Measurements from ENCODE around the gene BCL2A1.
"Not testable (repeated sequence)": the region's sequence is repeated elsewhere in the genome, so short reads cannot be mapped to it uniquely, and the experiment has no call there.

Gene BCL2A1

DNA sequence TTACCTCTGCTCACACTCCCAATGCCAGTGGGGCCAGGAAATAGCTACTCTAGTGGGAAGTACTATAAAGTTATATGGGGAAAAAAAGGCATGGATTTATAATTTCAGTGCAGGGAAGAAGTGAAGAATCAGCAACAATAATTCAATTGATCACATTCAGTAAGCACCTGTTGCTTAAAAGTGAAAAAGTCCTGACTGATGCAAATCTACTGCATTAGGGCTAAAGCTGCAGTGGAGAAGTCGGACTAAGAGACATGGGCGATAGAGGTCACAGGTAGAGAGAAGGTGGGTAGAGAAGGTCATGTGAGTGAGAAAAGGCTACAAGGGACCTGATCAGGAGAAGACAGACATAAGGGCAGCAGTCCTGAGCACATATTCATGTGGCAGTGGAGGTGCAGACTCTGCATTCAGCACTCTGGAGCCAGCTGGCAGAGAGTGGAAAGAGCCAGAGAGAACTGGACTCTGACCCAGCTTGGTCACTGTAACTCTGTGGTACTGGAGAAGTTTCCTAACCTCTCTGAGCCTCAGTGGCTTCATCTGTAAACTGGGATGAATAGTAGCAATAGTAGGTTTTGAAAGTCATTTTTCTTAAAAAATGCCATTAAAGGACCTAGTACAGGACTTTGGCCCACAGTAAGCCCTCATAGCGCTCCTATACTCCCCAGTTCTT is 17.6 kb upstream of the BCL2A1 start:
- DNase-seq, result no peak

DNA sequence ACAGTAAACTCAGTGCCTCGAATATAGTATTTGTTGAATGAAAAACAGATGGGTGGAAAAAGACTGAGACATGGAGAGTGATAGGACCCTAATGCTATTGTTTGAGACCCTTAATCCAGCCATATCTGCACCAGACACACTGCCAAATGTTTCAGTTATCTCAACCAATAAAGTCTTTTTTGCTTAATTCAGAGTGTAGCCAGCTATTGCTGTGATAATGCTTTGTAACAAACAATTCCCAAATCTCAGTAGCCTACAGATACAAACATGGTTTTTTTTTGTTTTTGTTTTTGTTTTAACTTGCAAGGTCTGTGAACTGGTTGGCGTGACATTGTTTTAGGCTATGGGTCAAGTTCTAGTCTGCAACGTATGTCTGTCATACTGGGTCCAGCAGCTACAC is 17.0 kb upstream of the BCL2A1 start:
- no peak for DNase-seq

DNA sequence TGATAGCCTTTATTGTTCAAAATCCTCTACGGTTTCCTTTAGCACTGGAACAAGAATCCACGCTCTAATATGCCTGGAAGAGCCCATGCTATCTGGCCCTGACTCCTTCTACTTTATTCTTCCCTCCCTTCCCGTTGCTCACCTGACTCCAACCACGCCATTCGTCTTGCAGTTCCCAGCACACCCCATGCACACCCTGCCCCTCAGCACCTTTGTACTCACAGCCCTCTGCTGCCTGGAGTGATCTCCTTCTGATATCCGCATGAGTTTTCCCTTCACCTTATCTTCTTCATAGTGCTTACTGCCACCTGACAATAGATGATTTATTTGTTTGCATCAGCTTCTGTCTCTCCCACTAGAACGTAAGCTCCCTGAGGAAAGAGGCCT is 16.6 kb upstream of the BCL2A1 start:
- no peak for DNase-seq

DNA sequence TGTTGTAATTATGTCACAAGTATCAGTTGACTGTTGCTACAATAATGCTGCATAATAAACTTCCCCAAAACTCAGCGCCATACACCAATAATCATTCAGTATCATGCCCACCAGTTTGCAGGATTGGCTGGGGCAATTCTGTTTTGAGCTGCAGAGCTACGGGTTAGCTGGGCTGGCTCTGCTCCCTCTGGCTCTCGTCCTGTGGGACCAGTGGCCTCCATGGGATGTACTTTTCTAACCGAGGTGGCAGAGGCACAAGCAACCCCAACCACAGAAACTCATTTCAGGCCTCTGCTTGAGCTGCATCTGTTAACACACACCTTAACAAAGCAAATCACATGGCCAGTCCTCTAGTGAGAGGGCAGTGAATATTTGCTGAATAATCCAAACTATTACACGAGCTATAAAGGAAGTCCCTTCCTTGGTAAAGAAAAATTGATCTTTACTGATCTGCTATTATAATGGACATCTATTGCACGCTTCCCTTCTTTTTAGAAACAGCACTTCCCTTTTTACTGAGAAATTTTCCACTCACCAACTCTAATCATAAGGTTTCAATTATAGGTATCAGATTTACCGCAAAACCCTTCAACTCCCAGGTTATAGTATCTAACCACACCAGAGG is 10.9 kb upstream of the BCL2A1 start:
- DNase-seq, result no peak

DNA sequence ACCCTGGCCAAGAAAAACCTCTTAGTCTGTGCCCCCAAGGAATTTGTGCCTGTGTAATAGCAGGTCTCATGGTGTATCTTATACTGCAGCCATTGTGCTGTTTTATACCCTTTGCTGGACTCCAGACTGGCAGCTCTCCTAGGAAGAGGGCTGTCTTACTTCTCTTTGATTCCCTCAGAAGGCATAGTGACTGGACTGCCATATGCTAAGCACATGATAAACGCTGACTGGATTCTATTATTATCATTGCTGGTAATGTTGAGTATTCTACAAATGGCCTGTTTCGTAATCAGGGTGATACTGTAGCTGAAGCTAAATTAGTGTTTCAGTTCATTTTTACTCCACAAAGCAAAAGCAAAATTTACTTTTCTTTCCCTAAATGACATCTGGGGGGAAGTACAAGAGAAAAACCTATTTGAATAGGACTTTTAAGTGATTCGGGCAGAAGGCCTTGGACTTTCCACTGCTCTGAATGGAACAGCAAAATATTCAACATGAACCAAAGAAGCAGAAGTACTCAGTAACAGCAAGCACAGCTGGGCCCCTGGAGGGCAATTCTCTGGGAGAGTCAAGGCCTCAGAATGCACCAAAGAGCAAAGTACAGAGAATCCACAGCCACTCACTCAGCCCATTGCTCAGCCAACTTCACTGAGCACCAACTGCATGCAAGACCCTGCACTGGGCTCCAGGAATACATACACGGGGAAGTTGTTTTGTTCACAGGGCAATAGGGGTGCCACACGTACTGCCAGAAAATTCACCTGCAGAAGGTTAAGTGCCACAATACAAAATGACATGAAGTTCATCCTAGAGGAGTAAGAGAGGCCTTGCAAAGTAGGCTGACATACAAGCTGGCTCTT is 7.9 kb upstream of the BCL2A1 start:
- peak; percentile 24 for DNase-seq

DNA sequence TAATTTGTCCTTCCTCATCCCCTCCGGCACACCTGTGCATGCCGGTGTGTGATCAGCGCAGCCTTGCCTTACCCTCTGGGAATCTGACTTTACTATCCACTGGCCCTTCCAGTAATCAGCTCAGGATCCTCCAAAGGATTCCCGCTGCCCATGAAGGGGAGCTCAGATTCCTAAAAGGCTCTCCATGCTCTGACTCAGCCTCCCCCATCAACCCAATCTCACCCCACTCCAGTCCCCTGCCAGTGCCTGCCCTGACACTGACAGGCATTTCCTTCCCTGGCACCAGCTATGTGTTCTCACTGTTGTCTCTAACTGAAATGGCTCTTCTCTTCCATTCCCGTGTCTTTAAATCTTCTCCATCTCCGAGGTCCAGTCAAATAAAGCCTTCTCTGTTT is 7.3 kb upstream of the BCL2A1 start:
- DNase-seq, result no peak

DNA sequence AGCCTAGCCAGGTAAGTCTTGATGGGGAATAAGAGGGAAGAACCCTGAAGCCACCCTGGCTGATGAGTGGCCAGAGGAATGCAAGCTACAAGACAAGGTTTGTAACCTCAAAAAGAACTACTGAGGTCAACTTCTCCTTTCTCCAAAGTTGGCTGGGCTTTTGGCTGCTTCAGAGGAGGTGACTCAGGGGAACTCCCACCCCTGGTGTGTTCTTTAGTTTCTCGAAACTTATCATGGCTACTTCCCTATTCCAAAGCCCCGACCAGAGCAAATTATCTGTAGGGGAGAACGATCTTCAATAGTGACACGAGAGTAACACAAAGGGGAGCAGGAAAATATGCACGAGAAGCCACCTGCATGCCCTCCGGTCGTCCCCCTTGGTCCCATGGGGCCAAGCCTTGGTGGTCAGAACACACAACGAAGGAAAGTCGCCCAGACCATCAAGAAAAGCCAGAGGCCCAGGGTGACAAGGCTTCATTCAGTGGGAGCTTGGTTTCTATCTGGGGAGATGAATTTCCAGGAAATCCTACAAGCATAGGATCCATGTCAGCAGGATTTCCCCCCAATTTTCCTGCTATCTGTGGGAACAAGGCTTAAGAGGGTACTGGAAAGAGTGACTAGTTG is 6.5 kb upstream of the BCL2A1 start:
- DNase-seq, result peak; percentile 26

DNA sequence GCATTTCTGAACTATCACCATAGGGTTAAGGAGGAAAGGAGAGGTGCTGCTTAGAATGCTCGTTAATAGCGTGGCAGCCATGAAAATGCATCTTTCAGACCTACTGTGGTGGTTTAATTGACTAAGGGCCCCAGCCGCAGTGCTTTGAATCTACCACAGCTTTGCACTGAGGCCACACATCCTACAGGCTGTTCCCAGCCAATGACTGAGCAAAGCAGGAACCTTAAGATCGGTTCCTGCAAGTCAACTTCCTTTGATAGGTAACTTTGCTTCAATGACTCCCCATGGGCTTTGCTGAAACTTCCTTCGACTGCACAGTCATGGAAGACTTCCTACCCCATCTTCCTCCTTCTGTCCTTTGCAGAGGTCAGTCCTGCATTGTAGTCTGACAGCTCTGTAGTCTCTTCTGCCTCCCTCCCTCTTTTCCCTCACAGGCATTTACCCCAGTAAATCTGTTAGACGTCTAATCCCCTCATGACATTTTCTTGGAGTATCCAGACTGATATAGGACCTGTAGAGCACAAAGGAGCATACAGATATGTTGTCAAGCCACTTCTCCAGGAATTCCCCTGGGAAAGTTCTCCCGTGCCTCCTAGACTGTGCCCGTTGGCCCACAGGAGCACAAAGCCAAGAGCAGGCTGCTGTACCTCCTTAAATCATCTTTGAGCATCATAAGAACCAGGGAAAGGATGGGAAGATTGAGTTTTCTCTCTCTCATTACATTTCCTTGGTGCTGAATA is 2.6 kb upstream of the BCL2A1 start:
- DNase-seq, result no peak

DNA sequence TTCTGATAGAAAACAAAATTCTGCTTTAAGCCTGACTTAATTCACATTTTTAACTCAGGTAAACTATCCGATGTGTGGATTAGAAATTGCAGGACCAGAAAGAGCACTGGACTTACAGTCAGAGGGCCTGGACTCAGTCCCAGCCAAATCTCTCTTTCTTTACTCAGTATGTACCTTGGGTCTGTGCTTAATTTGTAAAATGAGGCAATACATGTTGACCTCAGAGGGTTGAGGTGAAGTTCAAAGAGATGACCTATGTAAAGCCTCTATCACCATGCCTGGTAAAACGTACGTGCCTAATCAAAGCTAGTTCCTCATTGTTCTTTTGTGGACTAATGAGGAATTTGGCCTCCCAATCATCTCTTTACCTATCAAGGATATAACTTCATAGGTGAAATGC is 1.9 kb upstream of the BCL2A1 start:
- DNase-seq, result no peak

DNA sequence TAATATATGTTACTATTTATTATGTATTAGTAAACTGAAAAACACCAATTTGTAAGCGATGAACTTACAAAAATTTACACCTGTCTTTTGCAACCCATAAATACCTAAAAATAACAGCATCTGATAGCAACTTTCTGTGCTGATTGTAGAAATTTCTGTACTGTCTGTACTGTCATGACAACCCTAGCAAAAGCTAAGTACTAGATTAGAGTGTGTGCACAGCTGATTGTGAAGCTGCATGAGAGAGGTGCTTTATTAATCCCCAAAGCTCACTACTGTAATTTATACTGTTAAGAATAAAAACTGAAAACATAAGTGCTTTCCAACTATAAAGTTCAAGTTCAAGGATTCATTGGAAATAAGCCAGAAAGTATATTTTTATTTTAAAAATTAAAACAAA is 815 bp downstream of the BCL2A1 start:
- DNase-seq, result no peak

DNA sequence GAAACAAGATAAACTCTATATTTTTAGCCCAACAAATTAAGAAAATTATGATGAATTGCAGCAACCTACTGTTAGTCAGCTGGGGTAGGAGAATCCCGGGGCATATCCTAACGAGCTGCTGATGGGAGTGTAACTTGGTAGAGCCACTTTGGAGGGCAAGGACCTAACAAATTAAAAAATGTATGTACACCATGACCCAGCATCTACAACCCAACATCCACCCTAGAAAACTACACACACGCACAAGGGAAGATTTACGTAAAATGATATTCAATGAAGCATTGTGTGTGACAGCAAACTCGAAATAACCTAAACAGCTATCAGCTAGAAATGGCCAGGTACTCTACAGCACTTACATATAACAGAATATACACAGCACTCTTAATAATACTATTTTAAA is 1.9 kb downstream of the BCL2A1 start:
- DNase-seq, result no peak

DNA sequence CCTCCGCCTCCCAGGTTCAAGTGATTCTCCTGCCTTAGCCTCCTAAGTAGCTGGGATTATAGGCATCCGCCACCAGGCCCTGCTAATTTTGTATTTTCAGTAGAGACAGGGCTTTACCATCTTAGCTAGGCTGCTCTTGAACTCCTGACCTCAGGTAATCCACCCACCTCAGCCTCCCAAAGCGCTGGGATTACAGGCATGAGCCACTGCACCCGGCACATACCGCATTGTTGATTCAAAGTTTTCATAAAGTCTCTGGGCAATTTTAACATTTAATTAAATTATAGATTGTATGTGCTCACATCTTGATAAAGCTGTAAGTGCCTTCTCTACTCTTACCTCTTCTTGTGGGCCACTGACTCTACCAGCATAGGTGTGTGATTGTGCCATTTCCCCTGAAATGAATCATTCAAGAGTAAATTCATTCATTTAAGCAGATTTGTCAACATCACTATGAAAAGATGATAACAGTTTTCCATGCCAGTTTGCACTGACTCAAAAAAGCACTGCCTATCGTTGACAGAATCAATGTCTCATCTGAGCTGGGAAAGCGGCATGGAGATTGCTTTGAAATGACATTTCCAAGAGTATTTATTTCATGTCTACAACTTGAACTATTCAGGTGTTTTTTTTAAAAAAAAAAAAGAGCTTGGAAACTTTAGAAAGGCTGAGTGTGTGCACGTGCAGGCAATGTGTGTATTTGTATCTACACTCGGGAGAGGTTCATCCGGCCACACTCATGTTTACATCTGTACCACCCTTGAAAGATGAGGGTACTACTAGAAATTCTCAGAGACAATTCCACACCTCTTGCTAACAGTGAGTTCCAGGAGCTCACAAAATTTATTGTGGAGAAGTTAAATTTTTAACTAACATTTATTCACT is 3.5 kb downstream of the BCL2A1 start:
- peak; percentile 23 for DNase-seq

DNA sequence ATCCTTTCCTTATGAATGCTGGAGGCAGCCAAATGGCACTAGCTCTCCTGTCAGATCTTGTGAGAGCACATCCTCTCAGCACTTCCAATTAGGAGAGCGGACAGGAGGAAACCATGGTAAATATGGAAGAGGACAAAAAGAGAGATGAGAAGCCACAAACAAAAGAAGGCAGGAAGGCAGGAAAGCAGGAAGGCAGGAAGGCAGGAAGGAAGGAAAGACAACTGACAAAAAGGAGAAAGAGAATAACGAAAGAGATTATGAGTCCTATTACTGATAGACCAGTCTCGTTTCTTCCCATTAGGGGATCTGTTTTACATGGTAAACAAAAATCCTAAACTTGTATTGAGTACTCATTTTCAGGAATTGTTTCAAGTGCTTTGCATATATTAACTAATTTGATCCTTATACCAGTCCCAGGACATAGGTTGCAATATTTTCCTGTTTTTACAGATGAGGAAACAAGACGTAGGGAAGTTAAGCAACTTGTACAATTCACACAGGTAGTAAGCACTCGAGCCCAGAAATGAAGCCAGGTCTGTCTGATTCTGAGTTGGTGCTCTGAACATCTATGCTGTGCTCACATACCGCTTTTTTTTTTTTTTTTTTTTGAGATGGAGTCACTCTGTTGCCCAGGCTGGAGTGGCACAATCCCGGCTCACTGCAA is 4.2 kb downstream of the BCL2A1 start:
- DNase-seq, result no peak

DNA sequence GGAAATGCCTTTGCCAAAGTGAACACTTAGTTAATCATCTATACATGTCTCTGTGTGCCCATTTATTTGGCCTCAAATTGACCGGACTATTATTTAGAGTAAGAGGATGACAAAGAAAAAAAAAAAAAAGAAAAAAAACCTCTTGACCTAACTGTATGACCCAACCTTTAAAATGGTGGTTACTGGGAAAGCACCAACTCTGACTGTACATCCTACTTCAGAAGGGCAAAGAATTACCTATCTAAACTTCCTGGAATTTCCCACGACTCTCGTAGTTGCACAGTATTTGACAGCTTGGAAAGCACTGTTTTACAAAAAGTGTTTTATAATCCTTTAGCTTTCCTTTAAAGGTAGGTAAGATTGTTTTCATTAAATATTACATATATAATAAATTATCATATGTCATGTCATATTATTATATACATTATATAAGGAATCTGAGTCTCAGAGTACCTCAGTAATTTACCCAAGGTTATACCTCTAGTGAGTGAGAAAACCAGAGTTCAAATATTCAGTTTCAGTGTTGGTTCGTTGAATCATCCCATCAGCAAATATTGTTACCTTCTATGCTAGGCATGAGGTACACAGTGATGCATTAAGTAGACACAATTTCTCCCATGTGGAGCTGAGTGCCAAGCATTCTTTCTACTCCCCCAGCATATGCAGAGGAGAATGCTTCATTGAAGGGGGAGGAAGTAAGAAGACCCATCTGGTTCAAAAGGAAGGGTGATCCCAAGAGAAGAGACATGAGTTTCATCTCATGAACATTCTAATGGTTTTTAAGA is 5.0 kb downstream of the BCL2A1 start:
- peak; percentile 51 for DNase-seq

DNA sequence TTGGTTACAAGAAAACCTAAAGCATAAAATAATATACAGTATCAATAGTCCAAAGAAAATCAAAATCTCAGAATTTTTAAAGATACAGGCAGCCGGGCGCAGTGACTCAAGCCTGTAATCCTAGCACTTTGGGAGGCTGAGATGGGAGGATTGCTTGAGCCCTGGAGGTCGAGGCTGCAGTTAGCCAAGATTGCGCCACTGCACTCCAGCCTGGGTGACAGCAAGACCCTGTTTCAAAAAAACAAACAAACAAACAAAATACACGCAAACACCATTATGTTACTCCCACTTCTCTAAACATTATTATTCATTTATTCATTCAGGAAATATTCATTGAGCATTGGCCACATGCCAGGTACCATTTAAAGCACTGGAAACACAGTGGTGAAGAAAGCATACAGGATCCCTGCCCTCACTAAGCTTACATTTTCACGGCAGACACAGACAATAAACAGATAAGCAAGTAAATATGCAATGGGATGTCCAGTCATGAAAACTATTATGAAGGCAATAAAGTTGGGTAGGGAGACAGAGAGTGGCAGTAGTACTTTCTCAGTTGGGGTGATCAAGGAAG is 6.7 kb downstream of the BCL2A1 start:
- no peak for DNase-seq

DNA sequence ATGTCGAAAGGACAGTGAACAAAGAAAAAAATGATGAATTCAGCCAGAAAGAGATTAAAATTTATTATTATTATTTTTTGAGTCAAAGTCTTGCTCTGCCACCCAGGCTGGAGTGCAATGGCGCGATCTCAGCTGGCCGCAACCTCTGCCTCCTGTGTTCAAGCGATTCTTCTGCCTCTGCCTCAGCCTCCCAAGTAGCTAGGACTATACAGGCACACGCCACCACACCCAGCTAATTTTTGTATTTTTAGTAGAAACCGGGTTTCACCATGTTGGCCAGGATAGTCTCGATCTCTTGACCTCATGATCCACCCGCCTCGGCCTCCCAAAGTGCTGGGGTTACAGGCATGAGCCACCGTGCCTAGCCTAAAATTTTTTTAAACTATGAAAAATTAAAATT is 8.1 kb downstream of the BCL2A1 start:
- DNase-seq, result not testable (repeated sequence)

DNA sequence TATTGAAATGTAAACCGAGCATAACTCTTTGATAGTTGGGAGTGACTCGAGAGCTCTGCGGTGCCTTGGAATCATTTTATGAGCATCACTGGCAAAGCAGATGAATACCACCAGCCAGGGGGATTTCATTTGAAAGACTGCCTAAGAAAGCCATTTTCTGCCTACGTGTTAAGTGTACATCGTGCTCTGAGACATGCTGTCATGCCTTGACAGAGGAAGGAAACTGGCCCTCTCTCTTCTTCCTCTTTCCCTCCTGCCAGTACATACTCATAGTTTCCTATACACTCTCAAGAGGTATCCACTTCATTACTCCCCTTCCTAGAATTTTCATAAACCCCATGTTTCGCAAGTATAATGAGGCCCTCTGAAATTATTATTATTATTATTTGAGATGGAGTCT is 8.8 kb downstream of the BCL2A1 start:
- no peak for DNase-seq

DNA sequence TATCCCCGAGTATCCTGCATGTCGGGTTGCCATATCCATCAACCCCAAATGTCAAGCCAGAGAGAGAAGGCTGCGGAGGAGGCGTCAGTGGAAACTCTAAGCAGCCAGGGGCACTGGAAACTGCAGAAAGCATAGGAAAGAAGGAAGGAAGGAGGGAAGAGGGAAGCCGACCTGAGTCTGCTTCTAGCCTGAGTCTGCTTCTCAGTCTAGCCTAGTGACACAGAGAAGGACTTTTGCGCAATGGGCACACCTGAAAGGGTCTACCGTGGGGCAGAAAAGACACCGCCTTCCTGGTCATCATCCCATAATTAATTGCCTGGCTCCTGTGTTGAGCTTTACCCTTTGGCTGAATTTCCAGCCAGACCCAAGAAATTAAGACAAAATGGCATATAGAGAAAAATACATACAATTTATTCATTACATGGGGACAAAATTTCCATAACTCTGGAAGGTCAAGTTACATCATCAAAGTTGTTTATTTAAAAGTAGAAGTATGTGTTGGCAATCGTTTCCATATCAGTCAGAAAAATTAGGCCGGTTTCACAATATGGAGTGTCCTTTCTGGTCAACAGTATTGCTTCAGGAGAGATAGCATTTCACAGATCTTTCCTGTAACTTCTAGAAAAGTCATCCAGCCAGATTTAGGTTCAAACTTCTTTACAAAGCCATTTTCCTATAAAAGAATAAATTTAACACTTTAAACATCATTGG is 10.3 kb downstream of the BCL2A1 start:
- no peak for DNase-seq

DNA sequence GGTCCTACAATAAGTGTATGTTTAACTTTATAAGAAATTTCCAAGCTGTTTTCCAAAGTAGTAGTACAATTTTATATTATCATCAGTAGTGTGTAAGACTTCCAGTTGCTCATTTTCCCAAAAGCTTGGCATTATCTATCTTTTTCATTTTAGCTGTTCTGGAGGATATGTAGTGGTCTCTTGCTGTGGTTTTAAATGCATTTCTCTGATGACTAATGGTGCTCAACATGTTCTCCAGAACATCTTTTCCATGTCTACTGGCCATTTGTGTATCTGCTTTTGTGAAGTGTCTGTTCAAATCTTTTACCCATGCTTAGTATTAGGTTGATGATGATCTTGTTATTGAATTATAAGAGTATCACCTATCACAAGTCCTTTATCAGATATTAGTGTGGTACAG is 13.3 kb downstream of the BCL2A1 start:
- no peak for DNase-seq

Measured in CD4-positive, alpha-beta T cell treated with Interleukin-17A for 1 hour (primary cell).